Neural progenitor cell (in vitro differentiated cells): ENCODE results near the gene ZC3H7A.

Source experiments
- CTCF ChIP-seq: fragments of 200-600 bp; sonication (generic); IDR thresholded peaks from 2 replicates; pipeline ENCODE4 v1.5.1; 2017; ENCODE audit warnings: antibody characterized with exemption, mild to moderate bottlenecking
- EZH2 ChIP-seq: fragments of 200-600 bp; sonication (generic); IDR thresholded peaks from 2 replicates; pipeline ENCODE4 v1.6.1; 2017; ENCODE audit warnings: antibody characterized with exemption, mild to moderate bottlenecking, moderate library complexity
- EZH2phosphoT487 ChIP-seq: fragments of 200-600 bp; sonication (generic); IDR thresholded peaks from 2 replicates; pipeline ENCODE4 v1.6.1; 2017; ENCODE audit warnings: antibody characterized with exemption

GRCh38 chr16:11743308-11744074, 53.6 kb downstream of the ZC3H7A start:
- TF ChIP-seq EZH2phosphoT487 (no peak), CTCF (no peak), EZH2 (no peak)
